Activated T-helper 17 cell treated with anti-CD3 and anti-CD28 coated beads, Interleukin-2, amount 50 U/mL, for 72 hours (primary cell): ENCODE data around the gene GPR139. TPM values are rescaled to one million over a fixed set of nuclear protein-coding genes. Genes with fewer than 3 reads are reported as not detected.

Experiments
- ATAC-seq: fragments of 150-1000 bp; cut with Tn5 transposase; replicated peaks from 2 replicates; pipeline ENCODE4 v1.10.0; 2021; ENCODE audit warnings: mild to moderate bottlenecking, moderate library complexity
- H3K27ac Mint-ChIP-seq: one replicate; pipeline ENCODE4 v1.8.0; 2022; ENCODE audit warnings: mixed read lengths
- H3K27me3 Mint-ChIP-seq: one replicate; pipeline ENCODE4 v1.8.0; 2022; ENCODE audit warnings: mixed read lengths
- H3K36me3 Mint-ChIP-seq: one replicate; pipeline ENCODE4 v1.8.0; 2022; ENCODE audit warnings: low read depth, mild to moderate bottlenecking, mixed read lengths
- H3K4me1 Mint-ChIP-seq: one replicate; pipeline ENCODE4 v1.8.0; 2022; ENCODE audit warnings: mixed read lengths
- H3K4me3 Mint-ChIP-seq: one replicate; pipeline ENCODE4 v1.8.0; 2022; ENCODE audit warnings: mild to moderate bottlenecking, mixed read lengths
- H3K9me3 Mint-ChIP-seq: one replicate; pipeline ENCODE4 v1.8.0; 2022; ENCODE audit warnings: mixed read lengths
- total RNA-seq, 2 donors: library from RNA; stranded (reverse); gene quantifications; one replicate each; pipeline ENCODE4 v1.2.3, GENCODE V29; 2022

Gene GPR139
- total RNA-seq, 2 donors from 2014 or later, result not detected

GRCh38 chr16:20074099-20074991, 655 bp upstream of the GPR139 start:
- H3K36me3 Mint-ChIP-seq, result no peaks in the 10 kb centered on the region
- no peak overlapping the region for H3K4me3 Mint-ChIP-seq

GRCh38 chr16:20072874-20073202, 852 bp downstream of the GPR139 start:
- no peak for ATAC-seq
- H3K27ac Mint-ChIP-seq, result no peak overlapping the region
- H3K36me3 Mint-ChIP-seq, result no peaks in the 10 kb centered on the region
- H3K4me1 Mint-ChIP-seq, result no peaks in the 10 kb centered on the region
- no peaks in the 10 kb centered on the region for H3K9me3 Mint-ChIP-seq
- H3K4me3 Mint-ChIP-seq, result no peak overlapping the region
- peaks cover 34% of the 10 kb centered on the region for H3K27me3 Mint-ChIP-seq

More at GRCh38 chr16:20074099-20074991, 655 bp upstream of the GPR139 start:
- Mint-ChIP-seq H3K27ac (no peak overlapping the region), H3K27me3 (peaks cover 43% of the 10 kb centered on the region), H3K9me3 (peaks cover 4% of the 10 kb centered on the region), H3K4me1 (no peaks in the 10 kb centered on the region)
- ATAC-seq, result no peak

GRCh38 chr16:20072146-20072873, 1.4 kb downstream of the GPR139 start:
- Mint-ChIP-seq H3K9me3 (no peaks in the 10 kb centered on the region), H3K27me3 (peaks cover 34% of the 10 kb centered on the region), H3K27ac (no peak overlapping the region), H3K36me3 (no peaks in the 10 kb centered on the region), H3K4me1 (no peaks in the 10 kb centered on the region), H3K4me3 (no peak overlapping the region)
- no peak for ATAC-seq

- H3K4me3 Mint-ChIP-seq, result no peak overlapping the region
- H3K36me3 Mint-ChIP-seq, result no peaks in the 10 kb centered on the region
- ATAC-seq, result no peak
- no peak overlapping the region for H3K27ac Mint-ChIP-seq
- H3K9me3 Mint-ChIP-seq, result peaks cover 7% of the 10 kb centered on the region
- H3K27me3 Mint-ChIP-seq, result peaks cover 13% of the 10 kb centered on the region
- H3K4me1 Mint-ChIP-seq, result no peaks in the 10 kb centered on the region
Observed at GRCh38 chr16:20064931-20065330, 8.8 kb downstream of the GPR139 start.

GRCh38 chr16:20064520-20064919, 9.2 kb downstream of the GPR139 start:
- Mint-ChIP-seq H3K27me3 (peaks cover 9% of the 10 kb centered on the region), H3K9me3 (peaks cover 7% of the 10 kb centered on the region), H3K4me1 (no peaks in the 10 kb centered on the region), H3K36me3 (no peaks in the 10 kb centered on the region), H3K27ac (no peak overlapping the region), H3K4me3 (no peak overlapping the region)
- no peak for ATAC-seq

- Mint-ChIP-seq H3K4me1 (no peaks in the 10 kb centered on the region), H3K4me3 (no peak overlapping the region), H3K9me3 (peaks cover 10% of the 10 kb centered on the region), H3K27me3 (peaks cover 7% of the 10 kb centered on the region), H3K36me3 (no peaks in the 10 kb centered on the region), H3K27ac (no peak overlapping the region)
- no peak for ATAC-seq
Observed at GRCh38 chr16:20061132-20061531, 12.6 kb downstream of the GPR139 start.

- ATAC-seq, result no peak
- Mint-ChIP-seq H3K4me3 (no peak overlapping the region), H3K9me3 (peaks cover 6% of the 10 kb centered on the region), H3K36me3 (no peaks in the 10 kb centered on the region), H3K27ac (no peak overlapping the region), H3K27me3 (peaks cover 6% of the 10 kb centered on the region), H3K4me1 (no peaks in the 10 kb centered on the region)
Observed at GRCh38 chr16:20056436-20056835, 17.3 kb downstream of the GPR139 start.

GRCh38 chr16:20053336-20053735, 20.4 kb downstream of the GPR139 start:
- no peak overlapping the region for H3K27ac Mint-ChIP-seq
- no peaks in the 10 kb centered on the region for H3K4me1 Mint-ChIP-seq
- no peaks in the 10 kb centered on the region for H3K27me3 Mint-ChIP-seq
- no peak overlapping the region for H3K4me3 Mint-ChIP-seq
- H3K9me3 Mint-ChIP-seq, result peaks cover 3% of the 10 kb centered on the region
- ATAC-seq, result no peak
- H3K36me3 Mint-ChIP-seq, result no peaks in the 10 kb centered on the region

GRCh38 chr16:20051611-20052010, 22.1 kb downstream of the GPR139 start:
- Mint-ChIP-seq H3K36me3 (no peaks in the 10 kb centered on the region), H3K27ac (no peak overlapping the region), H3K27me3 (no peaks in the 10 kb centered on the region), H3K4me1 (no peaks in the 10 kb centered on the region), H3K4me3 (no peak overlapping the region), H3K9me3 (no peaks in the 10 kb centered on the region)
- no peak for ATAC-seq

GRCh38 chr16:20051147-20051546, 22.5 kb downstream of the GPR139 start:
- peaks cover 2% of the 10 kb centered on the region for H3K27me3 Mint-ChIP-seq
- no peaks in the 10 kb centered on the region for H3K4me1 Mint-ChIP-seq
- no peaks in the 10 kb centered on the region for H3K9me3 Mint-ChIP-seq
- no peaks in the 10 kb centered on the region for H3K36me3 Mint-ChIP-seq
- ATAC-seq, result no peak
- H3K4me3 Mint-ChIP-seq, result no peak overlapping the region
- H3K27ac Mint-ChIP-seq, result no peak overlapping the region

- peaks cover 2% of the 10 kb centered on the region for H3K27me3 Mint-ChIP-seq
- no peaks in the 10 kb centered on the region for H3K36me3 Mint-ChIP-seq
- no peak for ATAC-seq
- no peaks in the 10 kb centered on the region for H3K9me3 Mint-ChIP-seq
- no peak overlapping the region for H3K4me3 Mint-ChIP-seq
- H3K4me1 Mint-ChIP-seq, result no peaks in the 10 kb centered on the region
- no peak overlapping the region for H3K27ac Mint-ChIP-seq
Observed at GRCh38 chr16:20049831-20050230, 23.9 kb downstream of the GPR139 start.

- no peaks in the 10 kb centered on the region for H3K36me3 Mint-ChIP-seq
- no peaks in the 10 kb centered on the region for H3K9me3 Mint-ChIP-seq
- ATAC-seq, result no peak
- no peak overlapping the region for H3K27ac Mint-ChIP-seq
- no peak overlapping the region for H3K4me3 Mint-ChIP-seq
- peaks cover 2% of the 10 kb centered on the region for H3K27me3 Mint-ChIP-seq
- no peaks in the 10 kb centered on the region for H3K4me1 Mint-ChIP-seq
Observed at GRCh38 chr16:20045886-20046285, 27.8 kb downstream of the GPR139 start.

- Mint-ChIP-seq H3K27ac (no peak overlapping the region), H3K4me3 (no peak overlapping the region), H3K9me3 (peaks cover 3% of the 10 kb centered on the region), H3K4me1 (no peaks in the 10 kb centered on the region), H3K27me3 (peaks cover 6% of the 10 kb centered on the region), H3K36me3 (no peaks in the 10 kb centered on the region)
- no peak for ATAC-seq
Observed at GRCh38 chr16:20042848-20043247, 30.8 kb downstream of the GPR139 start.

- Mint-ChIP-seq H3K36me3 (no peaks in the 10 kb centered on the region), H3K4me3 (no peak overlapping the region), H3K4me1 (no peaks in the 10 kb centered on the region), H3K27ac (no peak overlapping the region), H3K9me3 (peaks cover 3% of the 10 kb centered on the region), H3K27me3 (peaks cover 6% of the 10 kb centered on the region)
- no peak for ATAC-seq
Observed at GRCh38 chr16:20041924-20042596, 31.6 kb downstream of the GPR139 start.

- no peak for ATAC-seq
- peaks cover 8% of the 10 kb centered on the region for H3K27me3 Mint-ChIP-seq
- H3K4me1 Mint-ChIP-seq, result no peaks in the 10 kb centered on the region
- peaks cover 8% of the 10 kb centered on the region for H3K9me3 Mint-ChIP-seq
- H3K4me3 Mint-ChIP-seq, result no peak overlapping the region
- H3K36me3 Mint-ChIP-seq, result no peaks in the 10 kb centered on the region
- H3K27ac Mint-ChIP-seq, result no peak overlapping the region
Observed at GRCh38 chr16:20040011-20040410, 33.7 kb downstream of the GPR139 start.
